T-cell (primary cell): ENCODE data around the gene RACK1. TPM values are rescaled to one million over a fixed set of nuclear protein-coding genes. Genes with fewer than 3 reads are reported as not detected.

Experiments used
- ATAC-seq, 4 experiments: fragments of 200-7000 bp in 3 of 4; fragments of 150-1000 bp in 1 of 4; cut with Tn5 transposase; replicated peaks in 1 of 4; 1 replicate in 3 of 4; 2 replicates in 1 of 4; pipeline ENCODE4 v1.10.0; 2021; ENCODE audit warnings: moderate library complexity in 3 of 4, mild to moderate bottlenecking in 2 of 4, moderate number of reproducible peaks in 1 of 4
- CTCF ChIA-PET, 2 donors: fragments of 300-600 bp; sonication (Branson Sonifier 250); formaldehyde crosslinking; loops; one replicate each; lab custom pipeline; 2022; ENCODE audit warnings: antibody characterized with exemption in 2 of 2; lab: Charles Lee
- POLR2A ChIA-PET, 2 donors: fragments of 300-600 bp; sonication (Branson Sonifier 250); formaldehyde crosslinking; loops; one replicate each; lab custom pipeline; 2022; ENCODE audit warnings: antibody characterized with exemption in 2 of 2; lab: Charles Lee
- DNase-seq, 35 experiments: peaks; one replicate each; pipeline versions ENCODE4 v3.0.0 to v3.0.0-alpha.2; 2013 to 2023
- H3K27ac ChIP-seq: one replicate; pipeline ENCODE4 v1.5.1; 2013; ENCODE audit warnings: low read length
- H3K27me3 ChIP-seq, 2 experiments: replicated peaks in 1 of 2; 1 replicate in 1 of 2; 2 replicates in 1 of 2; pipeline versions ENCODE4 v1.6.1 to v1.7.0; 2013; ENCODE audit warnings: low read length in 1 of 2, mixed read lengths in 1 of 2; ENCODE audit not compliant: control insufficient read depth in 2 of 2, insufficient read depth in 2 of 2; ENCODE audit errors: extremely low read depth in 1 of 2
- H3K36me3 ChIP-seq, 2 donors: 1 replicate in 1 of 2; 2 replicates in 1 of 2; pipeline versions ENCODE4 v1.6.1 to v1.7.0; 2013; ENCODE audit warnings: low read length in 1 of 2; ENCODE audit not compliant: control insufficient read depth in 2 of 2, insufficient read depth in 1 of 2; ENCODE audit errors: extremely low read depth in 1 of 2
- H3K4me1 ChIP-seq, 2 experiments: 1 replicate in 1 of 2; 2 replicates in 1 of 2; pipeline versions ENCODE4 v1.6.1 to v1.7.0; 2013; ENCODE audit warnings: low read length in 2 of 2, mixed read lengths in 1 of 2; ENCODE audit not compliant: insufficient read depth in 2 of 2, control insufficient read depth in 1 of 2; ENCODE audit errors: extremely low read depth in 1 of 2
- H3K4me3 ChIP-seq, 2 donors: 1 replicate in 1 of 2; 2 replicates in 1 of 2; pipeline versions ENCODE4 v1.5.1 to v1.7.0; 2013; ENCODE audit warnings: mild to moderate bottlenecking in 2 of 2, low read length in 1 of 2, moderate library complexity in 1 of 2; ENCODE audit not compliant: control insufficient read depth in 1 of 2; ENCODE audit errors: extremely low read depth in 1 of 2
- H3K9me3 ChIP-seq: 2 replicates; pipeline ENCODE4 v1.7.0; 2013
- H3K27ac Mint-ChIP-seq, 2 donors: one replicate each; pipeline ENCODE4 v1.8.0; 2020 to 2021; ENCODE audit warnings: mild to moderate bottlenecking in 2 of 2, mixed read lengths in 2 of 2
- H3K27me3 Mint-ChIP-seq, 2 donors: one replicate each; pipeline ENCODE4 v1.8.0; 2021 to 2022; ENCODE audit warnings: mixed read lengths in 2 of 2
- H3K36me3 Mint-ChIP-seq: one replicate; pipeline ENCODE4 v1.8.0; 2021; ENCODE audit warnings: mixed read lengths
- H3K4me1 Mint-ChIP-seq, 3 donors: one replicate each; pipeline ENCODE4 v1.8.0; 2020 to 2022; ENCODE audit warnings: mixed read lengths in 3 of 3, mild to moderate bottlenecking in 1 of 3
- H3K4me3 Mint-ChIP-seq, 3 donors: one replicate each; pipeline ENCODE4 v1.8.0; 2020 to 2022; ENCODE audit warnings: mild to moderate bottlenecking in 3 of 3, mixed read lengths in 3 of 3, moderate library complexity in 3 of 3
- H3K9me3 Mint-ChIP-seq, 3 donors: one replicate each; pipeline ENCODE4 v1.8.0; 2020 to 2022; ENCODE audit warnings: mixed read lengths in 3 of 3
- WGBS: methylation state at CpG from one replicate; pipeline ENCODE4 v1.1.5; 2013; ENCODE audit warnings: missing lambda C conversion rate; ENCODE audit not compliant: insufficient coverage; 5-methylcytosine and 5-hydroxymethylcytosine counted together
- total RNA-seq, 35 experiments: library from RNA in 6 of 35; stranded (reverse) in 6 of 35; fragments of 120-200 nt in 1 of 35; gene quantifications; one replicate each; pipeline versions ENCODE4 v1.2.1 to v1.2.4 and lab custom pipeline; 2013 to 2026

RACK1 gene
- total RNA-seq, 5 donors from 2014 or later (not counting 1 experiment from before 2014, with no cell fraction given) = 2,132 to 2,437 (median 2,230) TPM

- ChIA-PET CTCF (interaction anchor here in 1 of 2 donors (0.8 to 2.3 kb wide), 4 partner anchors 14 to 49 kb away, joined by 4 to 29 read pairs (median 12); no protein-coding TSS in a partner anchor), POLR2A (interaction anchor here (0.6 to 1.4 kb wide), 4 partner anchors 15 to 390 kb away, joined by 3 to 4 read pairs (median 4); no protein-coding TSS in a partner anchor)
- ATAC-seq = peak in 1 of 4 experiments; percentile 22
Observed at GRCh38 chr5:181205761-181206649, 37.7 kb downstream of the RACK1 start.

GRCh38 chr5:181204826-181205760 is 38.6 kb downstream of the RACK1 start, which contains the start of gene TRIM7:
Gene TRIM7, minus strand, starts transcription at chr5:181205196. Its CDS starts 86 bp downstream, at chr5:181205110.
- H3K4me1 Mint-ChIP-seq = peaks cover 29 to 39% (median 32%) of the 10 kb centered on the region in 3 donors
- no peak within 1 kb of the TSS for H3K27ac ChIP-seq
- H3K27ac Mint-ChIP-seq = peak within 1 kb of the TSS; percentile 93 to 95
- H3K9me3 Mint-ChIP-seq = peaks cover 0 to 5% (median 0%) of the 10 kb centered on the region in 3 donors
- no peaks in the 10 kb centered on the region for H3K9me3 ChIP-seq
- H3K4me3 ChIP-seq = peak within 1 kb of the TSS; percentile 47 to 84
- peaks cover 5 to 26% of the 10 kb centered on the region in 2 experiments for H3K27me3 ChIP-seq
- H3K36me3 ChIP-seq = no peaks in the 10 kb centered on the region
- peak in 3 of 4 experiments; percentile 13 to 25 (median 21) for ATAC-seq
- H3K4me1 ChIP-seq = peaks cover 11 to 37% of the 10 kb centered on the region in 2 experiments
- WGBS = under 1% methylated on average over 87 of the region's 94 CpGs
- H3K4me3 Mint-ChIP-seq = peak within 1 kb of the TSS; percentile 84 to 92 (median 88)
- H3K27me3 Mint-ChIP-seq = peaks cover 0 to 13% of the 10 kb centered on the region in 2 donors
- DNase-seq = peak in 3 of 35 experiments; percentile 4 to 42 (median 9)
- ChIA-PET CTCF (interaction anchor here in 1 of 2 donors (1.3 kb wide), 1 partner anchor 13 kb away, joined by 4 read pairs; no protein-coding TSS in a partner anchor), POLR2A (interaction anchor here in 1 of 2 donors (0.6 to 1.0 kb wide), 2 partner anchors 14 to 16 kb away, joined by 3 read pairs; no protein-coding TSS in a partner anchor)
- H3K36me3 Mint-ChIP-seq = no peaks in the 10 kb centered on the region

More at GRCh38 chr5:181205761-181206649, 37.7 kb downstream of the RACK1 start:
- H3K36me3 Mint-ChIP-seq = no peaks in the 10 kb centered on the region
- peaks cover 0 to 13% of the 10 kb centered on the region in 2 donors for H3K27me3 Mint-ChIP-seq
- Histone ChIP-seq H3K36me3 (no peaks in the 10 kb centered on the region), H3K4me1 (peaks cover 11 to 37% of the 10 kb centered on the region in 2 experiments), H3K4me3 (peak overlapping the region; percentile 47 to 84), H3K9me3 (no peaks in the 10 kb centered on the region), H3K27me3 (peaks cover 5 to 26% of the 10 kb centered on the region in 2 experiments), H3K27ac (no peak overlapping the region)
- peak in 5 of 35 experiments; percentile 29 to 45 (median 36) for DNase-seq
- H3K27ac Mint-ChIP-seq = peak overlapping the region; percentile 93 to 95
- peaks cover 0 to 5% (median 0%) of the 10 kb centered on the region in 3 donors for H3K9me3 Mint-ChIP-seq
- peak overlapping the region; percentile 84 to 92 (median 88) for H3K4me3 Mint-ChIP-seq
- H3K4me1 Mint-ChIP-seq = peaks cover 29 to 42% (median 32%) of the 10 kb centered on the region in 3 donors
- WGBS = 12% methylated on average over 34 of the region's 37 CpGs

GRCh38 chr5:181204113-181204825 is 39.4 kb downstream of the RACK1 start:
- H3K4me1 ChIP-seq = peaks cover 11 to 37% of the 10 kb centered on the region in 2 experiments
- Mint-ChIP-seq H3K36me3 (no peaks in the 10 kb centered on the region), H3K9me3 (peaks cover 0 to 5% (median 0%) of the 10 kb centered on the region in 3 donors), H3K4me3 (peak overlapping the region; percentile 80 to 92 (median 82)), H3K27me3 (peaks cover 0 to 13% of the 10 kb centered on the region in 2 donors), H3K4me1 (peaks cover 29 to 39% (median 32%) of the 10 kb centered on the region in 3 donors), H3K27ac (no peak overlapping the region)
- ChIA-PET CTCF (interaction anchor here (0.6 to 1.3 kb wide), 2 partner anchors 12 to 555 kb away, joined by 4 to 7 read pairs; partner anchors contain the start of gene FLT4 (in 1 of the 2)), POLR2A (no interaction called here)
- H3K9me3 ChIP-seq = no peaks in the 10 kb centered on the region
- peak in 3 of 4 experiments; percentile 7 to 9 (median 8) for ATAC-seq
- peak in 5 of 35 experiments; percentile 7 to 47 (median 18) for DNase-seq
- H3K27me3 ChIP-seq = peaks cover 5 to 26% of the 10 kb centered on the region in 2 experiments
- peak overlapping the region; percentile 37 to 84 for H3K4me3 ChIP-seq
- H3K36me3 ChIP-seq = peaks cover 0 to 4% of the 10 kb centered on the region in 2 donors
- WGBS = 1% methylated on average over 60 of the region's 67 CpGs
- no peak overlapping the region for H3K27ac ChIP-seq

- Mint-ChIP-seq H3K4me1 (peaks cover 29 to 39% (median 32%) of the 10 kb centered on the region in 3 donors), H3K4me3 (peak overlapping the region; percentile 80 to 90 (median 82)), H3K27me3 (peaks cover 0 to 13% of the 10 kb centered on the region in 2 donors), H3K27ac (no peak overlapping the region), H3K9me3 (peaks cover 0 to 5% (median 0%) of the 10 kb centered on the region in 3 donors), H3K36me3 (no peaks in the 10 kb centered on the region)
- peak overlapping the region; percentile 37 to 84 for H3K4me3 ChIP-seq
- 8% methylated on average over 10 of the region's 17 CpGs for WGBS
- peaks cover 5 to 26% of the 10 kb centered on the region in 2 experiments for H3K27me3 ChIP-seq
- no peaks in the 10 kb centered on the region for H3K9me3 ChIP-seq
- ATAC-seq = peak in 3 of 4 experiments; percentile 3 to 11 (median 5)
- peaks cover 11 to 37% of the 10 kb centered on the region in 2 experiments for H3K4me1 ChIP-seq
- peaks cover 0 to 4% of the 10 kb centered on the region in 2 donors for H3K36me3 ChIP-seq
- H3K27ac ChIP-seq = no peak overlapping the region
- CTCF ChIA-PET = no interaction called here
- POLR2A ChIA-PET = no interaction called here
- no peak for DNase-seq
Observed at GRCh38 chr5:181203777-181204112, 40.0 kb downstream of the RACK1 start.

- H3K4me3 Mint-ChIP-seq = peak overlapping the region in 2 of 3 donors; percentile 82 to 90
- H3K4me1 Mint-ChIP-seq = peaks cover 29 to 36% (median 29%) of the 10 kb centered on the region in 3 donors
- ATAC-seq = no peak
- Histone ChIP-seq H3K27me3 (peaks cover 5 to 26% of the 10 kb centered on the region in 2 experiments), H3K36me3 (peaks cover 0 to 4% of the 10 kb centered on the region in 2 donors), H3K27ac (no peak overlapping the region), H3K4me3 (no peak overlapping the region), H3K9me3 (no peaks in the 10 kb centered on the region), H3K4me1 (peaks cover 11 to 37% of the 10 kb centered on the region in 2 experiments)
- no peak overlapping the region for H3K27ac Mint-ChIP-seq
- peaks cover 0 to 3% (median 0%) of the 10 kb centered on the region in 3 donors for H3K9me3 Mint-ChIP-seq
- H3K27me3 Mint-ChIP-seq = peaks cover 0 to 13% of the 10 kb centered on the region in 2 donors
- ChIA-PET CTCF (no interaction called here), POLR2A (no interaction called here)
- no peaks in the 10 kb centered on the region for H3K36me3 Mint-ChIP-seq
- WGBS = 94% methylated on average over 6 of the region's 11 CpGs
- DNase-seq = no peak
Observed at GRCh38 chr5:181203093-181203711, 40.5 kb downstream of the RACK1 start.
